Hematopoietic multipotent progenitor cell (in vitro differentiated cells): ENCODE data around the gene CYREN. TPM values are rescaled to one million over a fixed set of nuclear protein-coding genes. Genes with fewer than 3 reads are reported as not detected.
"Not testable (repeated sequence)": the region's sequence is repeated elsewhere in the genome, so short reads cannot be mapped to it uniquely, and the experiment has no call there.

Experiments
- DNase-seq, 3 donors: peaks; one replicate each; pipeline ENCODE4 v3.0.0-alpha.2; 2011 to 2015; ENCODE audit warnings: low read depth in 2 of 3, low spot score in 2 of 3
- total RNA-seq: library from RNA; depleted of rRNA; stranded (reverse); fragments of >200 nt; gene quantifications from one replicate; pipeline ENCODE4 v1.2.3, GENCODE V29; 2012

The CYREN gene
- total RNA-seq, 1 donor = 53.6 TPM

- no peak for DNase-seq
Measured at GRCh38 chr7:135179321-135179925, 8.9 kb upstream of the CYREN start.

- no peak for DNase-seq
Measured at GRCh38 chr7:135178364-135178763, 7.9 kb upstream of the CYREN start.

GRCh38 chr7:135177028-135177696, 6.7 kb upstream of the CYREN start:
- no peak for DNase-seq

GRCh38 chr7:135175931-135176330, 5.4 kb upstream of the CYREN start:
- DNase-seq = no peak

GRCh38 chr7:135174941-135175340, 4.4 kb upstream of the CYREN start:
- DNase-seq = no peak

- not testable (repeated sequence) for DNase-seq
Measured at GRCh38 chr7:135173916-135174315, 3.4 kb upstream of the CYREN start.

GRCh38 chr7:135171581-135172291, 1.2 kb upstream of the CYREN start:
- DNase-seq = not testable (repeated sequence)

GRCh38 chr7:135170998-135171481, 533 bp upstream of the CYREN start:
- DNase-seq = peak in 1 of 3 donors; percentile 28

GRCh38 chr7:135169964-135170273, 588 bp downstream of the CYREN start:
- no peak for DNase-seq

- DNase-seq = peak; percentile 25 to 62 (median 50)
Measured at GRCh38 chr7:135169141-135169963, 1.2 kb downstream of the CYREN start.

- no peak for DNase-seq
Measured at GRCh38 chr7:135168489-135169140, 1.9 kb downstream of the CYREN start.

- peak in 1 of 3 donors; percentile 22 for DNase-seq
Measured at GRCh38 chr7:135168001-135168400, 2.5 kb downstream of the CYREN start.

GRCh38 chr7:135167365-135167917, 3.1 kb downstream of the CYREN start:
- peak in 1 of 3 donors; percentile 32 for DNase-seq

GRCh38 chr7:135166338-135166990, 4.0 kb downstream of the CYREN start:
- peak in 2 of 3 donors; percentile 64 to 67 for DNase-seq

GRCh38 chr7:135165862-135166261, 4.6 kb downstream of the CYREN start:
- DNase-seq = no peak

GRCh38 chr7:135164357-135165061, 6.0 kb downstream of the CYREN start:
- DNase-seq = no peak

GRCh38 chr7:135162382-135163001, 8.0 kb downstream of the CYREN start:
- DNase-seq = no peak

- DNase-seq = no peak
Measured at GRCh38 chr7:135161669-135162068, 8.8 kb downstream of the CYREN start.
